ENCODE data around the gene CHAF1A.

- TF ChIP-seq CTCF (IDR thresholded peaks at IDR 0.05) (no peak), POLR2A (IDR thresholded peaks at IDR 0.05) (no peak), POLR2AphosphoS5 (IDR thresholded peaks at IDR 0.05) (no peak), EP300 (IDR thresholded peaks at IDR 0.05) (no peak)
Measured at GRCh38 chr19:4473763-4474513, 71.5 kb downstream of the CHAF1A start.
